EH (cell line): ENCODE data around the gene TMEM106B.

Experiments used
- DNase-seq: peaks from one replicate; pipeline ENCODE4 v3.0.0-alpha.2; 2015; ENCODE audit warnings: low read depth

The TMEM106B gene

DNA sequence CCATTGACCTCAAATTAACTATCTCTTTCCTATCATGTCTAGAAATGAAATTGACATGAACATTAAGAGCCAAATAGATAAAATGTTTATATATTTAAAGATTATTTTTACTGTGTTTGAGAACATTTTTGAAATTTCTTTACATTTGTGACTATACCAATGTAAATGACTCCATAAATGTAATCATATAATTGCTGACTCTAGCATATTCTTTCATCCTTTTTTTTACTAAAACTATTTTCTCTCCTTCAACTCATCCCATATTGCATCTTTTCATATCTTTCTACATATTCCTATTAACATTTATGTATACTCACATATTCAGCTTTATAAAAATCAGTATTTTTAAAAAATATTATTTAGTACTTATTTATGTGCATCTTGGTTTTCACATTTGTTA lies 16.9 kb downstream of the TMEM106B start:
- DNase-seq = no peak

DNA sequence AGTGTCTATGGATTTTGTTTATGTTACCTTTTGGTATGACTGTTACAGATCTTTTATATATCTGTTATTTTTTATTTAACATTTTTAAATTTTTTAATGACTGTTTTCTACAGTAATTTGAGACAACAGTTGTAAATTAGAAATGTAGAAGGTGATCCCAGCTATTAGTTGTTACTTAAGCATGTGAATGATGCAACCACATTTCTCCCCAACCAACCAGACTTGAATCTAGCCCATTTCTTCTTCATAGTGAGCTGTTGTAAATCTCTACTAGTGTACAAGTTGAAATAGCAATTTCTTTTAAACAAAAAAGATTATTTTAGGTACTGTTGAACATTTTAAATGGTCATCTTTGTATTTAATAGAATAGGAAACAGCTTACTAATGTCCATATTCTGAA lies 18.0 kb downstream of the TMEM106B start:
- peak; percentile 38 for DNase-seq

DNA sequence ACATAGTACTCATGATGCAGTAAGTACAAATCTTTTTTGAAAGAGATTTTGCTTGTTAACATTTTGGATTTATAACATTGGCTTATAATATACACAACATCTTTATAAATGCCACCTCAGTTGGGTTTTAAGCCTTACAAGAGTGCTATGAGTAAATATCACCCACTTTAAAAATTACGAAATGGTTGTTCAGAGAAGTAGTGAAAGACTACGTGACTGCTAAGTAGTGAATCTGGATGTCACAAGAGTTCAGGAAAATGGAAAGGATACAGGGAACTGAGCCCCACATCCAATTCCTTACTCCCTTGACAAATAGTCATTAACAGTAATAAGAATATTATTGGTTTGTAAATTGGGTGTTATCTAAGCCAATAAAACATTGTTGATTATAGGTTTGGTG lies 20.0 kb downstream of the TMEM106B start:
- DNase-seq = no peak

DNA sequence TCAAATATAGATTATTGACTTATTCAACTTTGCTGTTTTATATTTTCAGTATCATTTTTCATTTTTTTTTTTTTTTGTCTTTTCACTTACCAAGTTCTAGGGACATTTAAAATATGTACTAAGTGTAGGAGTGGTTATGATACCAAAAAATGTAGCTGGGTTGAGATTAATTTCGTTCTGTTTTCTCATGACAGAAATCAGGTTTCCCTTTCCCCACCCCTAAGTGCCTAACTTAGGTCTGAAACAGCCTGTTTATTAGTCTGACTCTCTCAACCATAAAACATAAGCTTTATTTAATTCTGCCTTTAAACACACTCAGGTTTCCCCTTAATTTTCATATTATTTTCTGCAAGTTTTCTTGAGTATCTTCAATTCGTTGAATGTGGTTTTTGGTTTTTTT lies 22.1 kb downstream of the TMEM106B start:
- DNase-seq = no peak

DNA sequence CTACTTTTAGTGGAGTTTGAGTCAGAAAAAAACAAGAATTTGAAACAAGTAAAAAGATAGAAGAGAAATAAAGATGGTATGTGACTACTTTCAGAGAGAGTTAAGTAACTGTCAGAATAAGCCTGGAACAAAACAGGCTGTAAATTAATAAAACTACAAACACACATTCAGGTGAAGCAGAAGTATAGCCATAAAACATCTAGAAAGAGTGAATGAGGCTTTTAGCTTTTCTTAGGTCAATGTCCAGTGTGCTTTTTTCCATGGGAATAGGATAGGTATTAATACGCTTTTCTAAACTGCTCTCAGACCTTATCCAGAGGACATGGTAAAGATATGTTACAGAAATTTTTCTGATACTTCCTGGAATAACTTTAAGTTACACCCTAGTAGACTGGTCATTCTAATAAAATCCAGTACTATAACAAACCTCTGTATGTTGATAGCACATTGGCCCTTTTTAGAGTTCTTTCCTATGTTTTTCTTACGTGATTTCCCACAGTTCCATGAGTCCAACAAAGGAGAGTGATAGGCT lies 23.3 kb downstream of the TMEM106B start:
- no peak for DNase-seq

DNA sequence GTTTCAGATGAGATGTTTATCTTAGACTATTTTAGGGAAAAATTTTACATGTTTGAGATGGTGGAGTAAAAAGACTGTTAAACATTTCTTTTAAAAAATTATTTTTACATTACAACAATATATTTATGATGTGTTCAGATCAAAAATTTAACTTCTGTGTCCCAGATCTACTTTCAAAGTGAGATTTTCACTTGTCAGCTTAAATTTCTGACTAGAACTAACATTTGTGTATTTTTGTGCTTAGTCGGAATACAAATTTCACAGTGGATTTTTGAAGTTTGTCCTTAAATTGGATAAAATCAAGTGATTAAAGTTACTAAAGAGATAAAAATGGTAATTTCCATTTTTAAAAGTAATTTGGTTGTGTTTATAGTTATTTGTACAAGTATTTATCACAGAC lies 24.9 kb downstream of the TMEM106B start:
- no peak for DNase-seq

DNA sequence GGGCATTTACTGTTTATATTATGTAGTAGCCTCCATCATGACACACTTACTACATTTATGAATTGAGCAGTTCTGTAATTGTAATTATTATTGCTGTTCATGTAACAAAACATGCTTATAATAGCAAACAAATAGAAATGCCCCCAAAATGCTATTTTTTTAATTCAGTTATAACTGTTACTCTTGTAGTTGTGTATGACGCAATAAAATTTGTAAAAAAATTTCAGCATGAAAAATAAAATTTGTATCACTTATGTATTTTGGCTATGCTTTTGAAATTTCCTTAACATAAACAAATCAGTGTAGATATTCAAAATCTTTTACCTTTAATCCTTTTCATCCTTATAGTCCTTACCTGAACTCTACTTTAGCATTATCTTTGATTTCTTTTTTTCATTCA lies 25.9 kb downstream of the TMEM106B start:
- DNase-seq = no peak

DNA sequence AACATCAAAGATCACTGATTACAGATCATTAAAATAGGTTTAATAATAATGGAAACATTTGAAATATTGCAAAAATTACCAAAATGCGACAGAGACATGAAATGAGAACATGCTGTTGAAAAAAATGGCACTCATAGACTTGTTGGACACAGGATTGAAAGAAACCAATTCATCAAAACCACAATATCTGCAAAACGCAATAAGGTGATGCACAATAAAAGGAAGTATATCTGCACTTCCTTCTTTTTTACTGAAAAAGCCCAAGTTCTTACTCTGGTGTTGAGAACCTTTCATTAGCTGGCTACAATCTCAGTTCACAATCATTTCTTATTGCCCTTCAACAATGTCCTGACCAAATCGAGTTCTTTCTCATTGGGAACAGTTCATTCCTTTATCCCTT lies 28.7 kb downstream of the TMEM106B start:
- DNase-seq = no peak

DNA sequence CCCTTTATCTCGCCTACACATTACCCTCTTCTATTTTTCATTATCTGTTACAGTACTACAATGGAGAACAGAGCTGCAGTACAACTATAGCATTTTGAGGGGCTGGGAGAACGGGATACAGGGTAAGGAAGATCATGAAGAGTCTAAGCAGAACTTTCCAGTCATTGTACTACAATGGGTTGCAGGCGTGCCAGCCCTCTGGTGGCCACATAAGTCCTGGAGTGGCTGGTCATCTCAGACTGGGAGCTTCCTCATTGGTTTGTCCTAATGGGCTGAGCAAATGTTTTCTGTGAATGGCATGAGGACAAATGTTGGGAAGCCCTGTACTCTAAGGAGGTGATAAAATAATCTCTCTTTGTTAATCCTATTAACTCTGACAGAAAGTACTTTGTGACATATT lies 33.0 kb downstream of the TMEM106B start:
- peak; percentile 45 for DNase-seq

DNA sequence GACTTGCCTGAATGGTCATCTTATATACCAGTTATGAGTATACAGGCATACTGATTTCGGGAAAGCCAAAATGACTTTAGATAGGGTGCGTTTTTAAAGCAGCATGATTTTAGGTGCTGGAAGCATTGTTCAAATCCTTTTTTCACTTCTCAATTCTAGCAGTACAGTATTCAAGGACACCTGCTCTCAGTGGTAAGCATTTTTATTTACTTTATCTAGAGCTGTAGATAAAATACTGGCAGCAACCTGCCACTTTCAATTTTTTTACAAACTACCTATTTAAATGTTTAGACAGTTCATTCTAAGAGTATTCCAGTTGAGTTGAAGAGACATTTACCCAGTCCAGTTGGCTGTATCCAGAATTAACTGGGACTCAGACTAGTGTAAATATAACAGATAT lies 33.6 kb downstream of the TMEM106B start:
- DNase-seq = no peak

DNA sequence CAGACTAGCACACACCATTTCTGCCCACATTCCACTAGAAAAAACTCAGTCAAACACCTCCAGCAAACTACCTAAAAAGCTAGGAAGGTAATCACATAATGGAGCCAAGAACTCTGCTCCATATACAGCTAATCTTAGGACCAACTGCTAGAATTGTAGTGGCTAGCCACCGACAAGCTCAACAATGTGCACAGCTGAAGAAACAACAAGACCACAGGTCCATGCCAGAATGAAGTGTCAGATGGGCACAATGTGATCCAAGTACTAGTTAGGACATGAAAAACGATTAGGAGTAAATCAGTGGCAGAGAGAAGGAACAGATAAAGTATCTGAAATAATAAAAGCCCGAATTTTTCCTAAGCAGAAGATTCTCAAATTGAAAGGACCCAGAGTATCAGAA lies 38.6 kb downstream of the TMEM106B start:
- no peak for DNase-seq

DNA sequence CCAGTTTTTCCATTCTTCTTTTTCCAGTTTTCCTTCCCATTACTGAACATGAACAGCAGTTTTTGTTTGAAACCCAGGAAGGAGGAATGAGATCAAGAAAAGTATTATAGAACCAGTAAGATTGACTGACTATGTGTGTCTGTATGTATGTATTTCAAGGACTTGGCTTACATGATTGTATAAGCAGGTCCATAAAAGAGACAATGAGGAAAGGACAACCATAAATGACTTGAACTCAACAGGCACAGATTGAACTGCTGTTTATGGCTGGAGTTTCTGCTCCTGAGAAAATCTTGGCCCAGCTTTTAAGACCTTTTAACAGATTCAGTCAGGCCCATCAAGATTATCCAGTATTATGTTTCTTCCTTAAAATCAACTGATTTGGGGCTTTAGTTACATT lies 39.1 kb downstream of the TMEM106B start:
- DNase-seq = no peak

DNA sequence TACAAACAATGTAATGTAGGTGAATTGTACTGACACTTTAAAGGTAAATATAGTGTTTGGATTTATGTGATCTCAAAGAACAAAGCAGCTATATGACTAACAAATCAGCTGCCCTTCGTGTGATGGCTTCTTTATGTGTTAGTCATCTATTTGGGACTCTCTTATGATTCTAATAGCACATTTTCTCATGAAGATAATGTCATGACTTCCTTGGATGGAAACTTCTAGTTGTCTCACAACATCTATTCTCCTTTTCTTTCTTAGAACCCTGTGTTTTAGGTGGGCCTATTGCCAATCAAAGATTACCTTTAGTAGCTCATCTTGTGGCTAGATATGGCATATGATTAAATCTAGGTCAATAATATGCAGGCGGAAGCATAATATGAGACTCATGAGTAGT lies 45.0 kb downstream of the TMEM106B start:
- peak; percentile 5 for DNase-seq

DNA sequence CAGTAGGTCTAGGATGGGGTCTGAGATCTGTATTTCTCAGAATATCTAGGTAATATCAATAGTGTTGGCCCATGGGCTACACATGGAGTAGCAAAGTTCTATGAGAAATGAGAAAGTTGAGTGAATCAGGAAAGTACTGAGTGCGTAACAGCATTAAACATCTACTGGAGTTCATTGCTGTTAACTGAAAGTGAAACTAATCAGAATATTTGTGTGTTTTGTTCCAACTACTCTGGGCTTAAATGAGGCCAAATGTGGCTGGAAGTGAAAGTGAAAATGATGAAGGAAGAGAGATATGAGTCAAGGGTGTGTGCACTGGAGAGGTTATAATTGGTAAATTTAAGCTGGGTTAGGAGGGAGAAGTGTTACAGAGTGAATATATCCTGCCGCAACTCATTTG lies 46.5 kb downstream of the TMEM106B start:
- peak; percentile 46 for DNase-seq

DNA sequence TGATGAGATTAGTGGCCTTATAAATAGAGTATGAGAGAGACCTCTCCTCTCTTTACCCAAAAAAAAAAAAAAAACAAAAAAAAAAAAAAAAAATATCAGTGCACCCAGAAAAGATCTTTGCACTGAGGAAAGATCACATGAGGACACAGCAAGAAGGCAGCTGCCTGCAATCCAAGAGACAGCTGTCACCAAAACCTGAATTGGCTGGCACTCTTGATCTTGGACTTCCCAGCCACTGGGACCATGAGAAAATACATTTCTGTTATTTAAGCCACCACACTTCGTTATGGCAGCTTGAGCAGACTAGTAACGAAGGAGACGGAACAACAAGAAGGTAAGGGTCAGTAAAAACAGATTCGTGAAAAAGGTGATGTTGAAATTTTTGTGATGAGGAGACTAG lies 47.0 kb downstream of the TMEM106B start:
- no peak for DNase-seq

DNA sequence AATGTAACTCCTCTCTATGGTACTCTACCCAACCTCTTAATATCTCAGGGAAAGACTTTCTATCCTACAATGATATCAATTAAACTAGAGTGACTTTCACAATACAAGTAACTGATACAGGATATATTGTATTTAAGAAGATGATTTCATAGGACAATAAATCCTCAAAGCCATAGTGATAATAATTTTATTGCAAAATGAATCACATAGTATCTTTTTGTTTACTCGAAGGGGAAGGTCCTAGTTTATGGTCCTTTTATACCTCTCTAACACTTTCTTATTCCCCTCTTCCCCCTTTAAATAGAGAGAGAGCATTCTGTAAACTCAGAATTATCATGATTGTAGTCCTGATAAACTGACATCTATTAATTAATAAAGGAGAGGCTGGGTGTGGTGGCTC lies 56.4 kb downstream of the TMEM106B start:
- no peak for DNase-seq

DNA sequence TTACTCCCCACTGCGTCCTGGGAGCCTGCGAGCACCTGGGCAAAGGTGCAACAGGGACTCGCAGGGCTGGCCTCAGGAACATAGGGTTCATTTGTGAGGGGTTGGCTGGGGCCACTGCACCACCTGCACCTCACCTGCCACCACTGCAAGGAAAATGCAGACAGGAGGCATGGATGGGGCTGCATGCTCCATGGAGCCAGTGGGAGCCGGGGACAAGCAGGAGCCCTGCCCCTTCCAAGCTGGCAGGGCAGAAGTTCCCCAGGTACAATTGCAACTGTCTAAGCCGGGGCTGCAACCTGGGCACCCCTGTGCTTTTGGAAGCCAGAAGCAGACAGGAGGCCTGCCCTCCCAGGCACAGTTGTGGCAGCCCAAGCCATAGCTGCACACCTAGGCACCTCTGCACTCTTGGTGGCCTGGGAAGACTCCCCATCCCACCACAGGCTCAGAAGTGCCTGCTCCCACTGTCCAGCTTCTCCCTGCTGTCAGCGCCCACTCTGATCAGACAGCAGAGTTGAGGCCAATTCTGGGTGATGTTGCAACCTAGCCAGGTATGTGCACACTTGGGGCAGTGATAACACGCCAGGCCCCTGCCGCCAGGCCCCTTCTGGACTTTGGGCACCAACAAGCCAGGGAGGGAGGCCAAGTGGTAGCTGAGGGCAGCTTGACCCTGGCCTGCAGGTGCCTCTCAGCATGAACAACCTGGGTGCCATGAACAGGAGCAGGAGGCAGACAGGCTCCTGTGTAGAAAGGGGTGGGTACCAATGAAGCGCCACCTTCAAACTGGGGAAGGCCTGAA lies 58.2 kb downstream of the TMEM106B start:
- no peak for DNase-seq

DNA sequence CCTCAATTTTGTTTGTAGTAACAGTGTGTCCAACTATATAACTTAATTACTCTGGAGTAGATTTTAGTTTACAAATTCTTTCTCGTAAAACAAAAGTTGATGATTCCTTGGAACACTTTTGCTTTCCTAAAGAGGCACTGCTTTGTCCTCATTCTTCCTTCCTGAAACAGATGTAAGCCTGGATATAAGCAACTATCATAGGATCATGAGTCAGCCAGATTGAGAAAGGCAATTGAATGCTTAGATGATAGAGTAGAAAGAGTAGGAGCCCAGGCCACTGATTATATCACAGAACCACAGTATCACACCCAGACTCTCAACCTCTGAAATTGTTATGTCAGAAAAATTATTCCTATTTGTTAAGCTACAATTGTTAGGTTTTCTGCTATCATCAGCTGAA lies 69.9 kb downstream of the TMEM106B start:
- no peak for DNase-seq

DNA sequence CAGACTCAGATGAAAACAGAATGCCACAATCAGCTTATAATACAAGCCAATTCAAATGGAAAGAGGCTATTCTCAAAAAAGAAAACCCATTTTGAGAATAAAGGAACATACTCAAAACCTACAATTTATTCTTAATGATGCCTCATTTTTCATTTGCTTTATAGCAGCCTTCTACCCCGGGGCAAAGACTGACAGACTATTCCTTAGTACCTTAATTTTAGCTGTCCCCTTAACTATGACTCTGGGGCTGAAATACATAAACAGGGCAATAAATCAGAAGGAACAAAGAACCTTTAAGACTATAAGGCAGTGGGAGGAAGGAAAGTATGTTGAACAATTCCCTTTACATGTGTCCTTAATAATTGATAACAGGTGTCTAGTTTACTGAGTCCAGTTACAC lies 76.8 kb downstream of the TMEM106B start:
- no peak for DNase-seq

DNA sequence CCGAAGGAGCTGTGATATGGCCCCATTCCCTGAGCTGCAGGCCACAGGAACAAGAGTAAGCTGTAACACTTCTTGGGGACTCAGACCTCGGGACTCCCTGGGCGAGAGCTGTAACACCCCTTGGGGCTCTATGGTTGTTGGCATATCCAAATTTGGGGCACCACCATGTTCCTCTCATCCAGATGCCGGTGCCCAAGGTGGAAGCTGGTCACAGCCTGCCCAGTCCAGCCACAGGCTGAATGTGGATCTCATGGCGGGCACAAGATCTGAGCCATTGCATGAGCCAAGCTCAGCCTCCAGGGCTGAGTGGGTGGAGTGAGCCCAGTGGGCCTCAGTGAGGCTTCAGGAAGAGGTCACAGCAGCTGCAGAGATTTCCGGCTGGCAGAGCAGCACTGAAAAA lies 78.9 kb downstream of the TMEM106B start:
- no peak for DNase-seq

DNA sequence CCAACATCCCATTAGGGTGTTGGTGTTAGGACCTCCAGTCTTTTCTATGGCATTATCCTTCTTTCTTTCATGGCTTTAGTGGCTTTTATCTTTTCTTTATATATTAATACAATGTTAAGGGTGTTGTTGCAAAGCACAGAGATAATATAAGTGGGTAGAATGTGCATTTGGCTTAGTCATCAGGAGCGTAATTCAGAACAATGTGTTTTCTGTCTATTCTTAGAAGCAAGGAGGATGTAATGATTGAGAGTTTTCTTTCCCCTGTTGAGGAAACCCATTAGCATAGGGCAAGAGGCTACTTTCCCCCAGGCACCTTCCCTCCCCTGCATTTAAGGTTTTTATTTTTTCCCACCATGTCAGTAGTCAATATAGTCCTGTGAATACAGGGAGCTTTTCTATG lies 79.7 kb downstream of the TMEM106B start:
- no peak for DNase-seq

DNA sequence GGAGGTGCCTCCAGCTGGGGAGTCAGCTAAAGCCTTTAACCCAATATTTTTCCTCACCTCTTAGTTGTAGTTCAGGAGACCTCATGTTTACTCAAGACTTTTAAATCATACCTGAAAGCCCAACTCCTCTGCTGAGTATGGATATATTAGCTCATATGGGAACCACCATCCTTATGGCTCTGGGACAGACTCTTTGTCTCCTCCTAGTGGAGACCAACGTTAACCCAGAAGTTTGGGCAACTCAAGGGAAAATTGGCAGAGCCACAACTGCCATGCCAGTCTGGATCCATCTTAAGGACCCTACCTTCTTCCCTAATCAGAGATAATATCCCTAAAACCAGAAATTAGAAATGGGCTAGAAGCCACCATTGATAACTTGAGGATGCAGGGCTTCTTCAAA lies 80.8 kb downstream of the TMEM106B start:
- peak; percentile 13 for DNase-seq
